ENCODE data around the gene RABL6. TPM values are rescaled to one million over a fixed set of nuclear protein-coding genes. Genes with fewer than 3 reads are reported as not detected.
A peak's percentile ranks its signal among the peaks of the same experiment; 100 is the strongest.

Gene RABL6
- total RNA-seq, 1 donor from 2014 or later: 109 TPM

DNA sequence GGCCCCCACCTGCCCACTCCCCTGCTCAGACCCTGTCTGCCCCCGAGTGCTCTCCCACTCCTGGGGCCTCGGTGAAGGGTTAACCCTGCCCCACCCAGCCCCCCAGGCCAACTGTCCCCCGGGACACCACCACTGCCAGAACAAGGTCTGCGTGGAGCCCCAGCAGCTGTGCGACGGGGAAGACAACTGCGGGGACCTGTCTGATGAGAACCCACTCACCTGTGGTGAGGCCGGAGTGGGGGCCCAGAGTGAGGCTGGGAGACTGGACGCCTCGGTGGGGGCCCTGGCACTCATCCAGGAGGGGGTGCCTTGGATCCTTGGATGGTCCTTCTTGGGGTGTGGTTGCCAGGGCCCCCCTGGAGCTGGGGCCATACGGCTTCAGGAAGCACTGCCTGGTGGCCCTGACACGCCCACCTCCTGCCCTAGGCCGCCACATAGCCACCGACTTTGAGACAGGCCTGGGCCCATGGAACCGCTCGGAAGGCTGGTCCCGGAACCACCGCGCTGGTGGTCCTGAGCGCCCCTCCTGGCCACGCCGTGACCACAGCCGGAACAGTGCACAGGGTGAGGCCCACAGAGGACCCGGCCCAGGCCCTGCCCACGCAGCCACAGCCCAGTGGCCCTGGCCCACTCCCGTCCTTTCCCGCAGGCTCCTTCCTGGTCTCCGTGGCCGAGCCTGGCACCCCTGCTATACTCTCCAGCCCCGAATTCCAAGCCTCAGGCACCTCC, 46.5 kb downstream of the RABL6 start:
- no peaks in the 10 kb centered on the region for H3K27me3 Mint-ChIP-seq (ENCODE audit: insufficient read depth)
- H3K4me1 Mint-ChIP-seq (ENCODE audit: low read depth): no peaks in the 10 kb centered on the region
- DNase-seq (ENCODE audit: low spot score): no peak
- H3K4me3 Mint-ChIP-seq: no peak overlapping the region
- intact Hi-C loops (cut with micrococcal nuclease): no loop called here
- peaks cover 4% of the 10 kb centered on the region for H3K36me3 Mint-ChIP-seq (ENCODE audit: low read depth)
- H3K9me3 Mint-ChIP-seq: no peaks in the 10 kb centered on the region
- no peak overlapping the region for H3K27ac Mint-ChIP-seq

DNA sequence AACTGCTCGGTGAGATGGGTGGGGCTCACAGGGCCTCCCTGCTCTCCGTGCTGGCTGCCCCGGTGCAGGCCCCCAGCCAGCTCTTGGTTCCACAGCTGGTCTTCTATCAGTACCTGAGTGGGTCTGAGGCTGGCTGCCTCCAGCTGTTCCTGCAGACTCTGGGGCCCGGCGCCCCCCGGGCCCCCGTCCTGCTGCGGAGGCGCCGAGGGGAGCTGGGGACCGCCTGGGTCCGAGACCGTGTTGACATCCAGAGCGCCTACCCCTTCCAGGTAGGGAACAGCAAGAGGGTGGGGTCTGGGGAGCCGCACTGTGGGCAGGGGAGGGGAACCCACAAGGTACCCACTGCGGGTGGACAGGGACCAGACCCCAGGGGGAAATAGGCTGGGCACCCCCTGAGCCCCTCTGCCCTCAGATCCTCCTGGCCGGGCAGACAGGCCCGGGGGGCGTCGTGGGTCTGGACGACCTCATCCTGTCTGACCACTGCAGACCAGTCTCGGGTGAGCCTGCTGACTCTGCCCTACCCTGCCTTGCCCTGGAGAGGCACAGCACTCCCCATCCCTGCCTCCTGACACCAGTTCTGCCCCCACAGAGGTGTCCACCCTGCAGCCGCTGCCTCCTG, 47.2 kb downstream of the RABL6 start:
- H3K27me3 Mint-ChIP-seq (ENCODE audit: insufficient read depth): no peaks in the 10 kb centered on the region
- H3K9me3 Mint-ChIP-seq: no peaks in the 10 kb centered on the region
- intact Hi-C loops (cut with micrococcal nuclease): no loop called here
- DNase-seq (ENCODE audit: low spot score): no peak
- H3K4me1 Mint-ChIP-seq (ENCODE audit: low read depth): no peaks in the 10 kb centered on the region
- peaks cover 1% of the 10 kb centered on the region for H3K36me3 Mint-ChIP-seq (ENCODE audit: low read depth)
- no peak overlapping the region for H3K27ac Mint-ChIP-seq
- no peak overlapping the region for H3K4me3 Mint-ChIP-seq

DNA sequence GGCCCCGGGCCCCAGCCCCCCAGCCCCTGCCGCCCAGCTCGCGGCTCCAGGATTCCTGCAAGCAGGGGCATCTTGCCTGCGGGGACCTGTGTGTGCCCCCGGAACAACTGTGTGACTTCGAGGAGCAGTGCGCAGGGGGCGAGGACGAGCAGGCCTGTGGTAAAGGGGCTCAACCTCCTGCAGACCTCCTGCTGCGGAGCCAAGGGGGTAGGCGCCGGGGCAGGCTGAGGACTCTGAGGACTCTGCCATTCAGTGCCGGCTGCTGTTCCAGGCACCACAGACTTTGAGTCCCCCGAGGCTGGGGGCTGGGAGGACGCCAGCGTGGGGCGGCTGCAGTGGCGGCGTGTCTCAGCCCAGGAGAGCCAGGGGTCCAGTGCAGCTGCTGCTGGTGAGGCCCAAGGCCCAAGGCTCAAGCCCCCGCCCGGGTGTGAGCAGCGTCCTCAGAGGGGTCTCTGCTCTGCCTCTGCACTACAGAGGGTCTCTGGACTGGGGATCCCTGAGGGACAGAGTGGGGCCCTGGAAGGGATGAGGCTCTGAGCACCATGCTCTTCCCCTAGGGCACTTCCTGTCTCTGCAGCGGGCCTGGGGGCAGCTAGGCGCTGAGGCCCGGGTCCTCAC, 47.8 kb downstream of the RABL6 start:
- no peak overlapping the region for H3K27ac Mint-ChIP-seq
- no peak for DNase-seq (ENCODE audit: low spot score)
- no peak overlapping the region for H3K4me3 Mint-ChIP-seq
- peaks cover 3% of the 10 kb centered on the region for H3K36me3 Mint-ChIP-seq (ENCODE audit: low read depth)
- H3K4me1 Mint-ChIP-seq (ENCODE audit: low read depth): no peaks in the 10 kb centered on the region
- intact Hi-C loops (cut with micrococcal nuclease): no loop called here
- H3K9me3 Mint-ChIP-seq: no peaks in the 10 kb centered on the region
- H3K27me3 Mint-ChIP-seq (ENCODE audit: insufficient read depth): no peaks in the 10 kb centered on the region

DNA sequence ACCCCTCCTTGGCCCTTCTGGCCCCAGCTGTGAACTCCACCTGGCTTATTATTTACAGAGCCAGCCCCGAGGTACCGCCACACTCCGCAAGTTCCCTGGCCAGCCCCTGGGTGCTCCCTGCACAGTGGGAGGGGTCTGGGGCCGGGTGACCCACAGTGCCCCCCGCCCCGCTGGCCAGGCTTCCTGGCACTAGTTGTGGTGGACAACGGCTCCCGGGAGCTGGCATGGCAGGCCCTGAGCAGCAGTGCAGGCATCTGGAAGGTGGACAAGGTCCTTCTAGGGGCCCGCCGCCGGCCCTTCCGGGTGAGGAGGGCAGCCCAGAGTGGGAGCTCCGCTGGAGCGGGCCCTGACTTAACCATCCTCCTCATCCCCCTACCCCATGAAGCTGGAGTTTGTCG, 48.3 kb downstream of the RABL6 start:
- Mint-ChIP-seq H3K27me3 (ENCODE audit: insufficient read depth) (no peaks in the 10 kb centered on the region), H3K4me1 (ENCODE audit: low read depth) (no peaks in the 10 kb centered on the region), H3K4me3 (no peak overlapping the region), H3K27ac (no peak overlapping the region), H3K36me3 (ENCODE audit: low read depth) (peaks cover 5% of the 10 kb centered on the region), H3K9me3 (no peaks in the 10 kb centered on the region)
- intact Hi-C loops (cut with micrococcal nuclease): no loop called here
- DNase-seq (ENCODE audit: low spot score): no peak

DNA sequence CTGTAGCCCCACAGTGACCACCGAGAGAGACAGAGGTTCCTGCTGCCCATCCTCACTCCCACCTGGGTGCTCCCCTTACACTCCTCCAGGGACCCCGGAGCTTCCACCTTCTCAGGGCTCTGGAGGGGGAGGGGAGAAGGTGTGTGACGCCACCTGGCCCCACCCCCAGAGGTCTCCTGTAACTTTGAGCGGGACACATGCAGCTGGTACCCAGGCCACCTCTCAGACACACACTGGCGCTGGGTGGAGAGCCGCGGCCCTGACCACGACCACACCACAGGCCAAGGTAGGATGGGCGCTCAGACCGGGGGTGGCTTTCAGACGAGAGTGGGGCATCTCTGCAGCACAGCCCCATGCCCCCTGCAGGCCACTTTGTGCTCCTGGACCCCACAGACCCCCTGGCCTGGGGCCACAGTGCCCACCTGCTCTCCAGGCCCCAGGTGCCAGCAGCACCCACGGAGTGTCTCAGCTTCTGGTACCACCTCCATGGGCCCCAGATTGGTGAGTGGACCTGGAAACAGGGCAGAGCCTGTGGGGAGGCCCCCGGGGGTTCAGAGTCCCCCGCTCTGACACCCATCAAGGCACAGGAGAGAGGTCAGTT, 48.9 kb downstream of the RABL6 start:
- intact Hi-C loops (cut with micrococcal nuclease): no loop called here

DNA sequence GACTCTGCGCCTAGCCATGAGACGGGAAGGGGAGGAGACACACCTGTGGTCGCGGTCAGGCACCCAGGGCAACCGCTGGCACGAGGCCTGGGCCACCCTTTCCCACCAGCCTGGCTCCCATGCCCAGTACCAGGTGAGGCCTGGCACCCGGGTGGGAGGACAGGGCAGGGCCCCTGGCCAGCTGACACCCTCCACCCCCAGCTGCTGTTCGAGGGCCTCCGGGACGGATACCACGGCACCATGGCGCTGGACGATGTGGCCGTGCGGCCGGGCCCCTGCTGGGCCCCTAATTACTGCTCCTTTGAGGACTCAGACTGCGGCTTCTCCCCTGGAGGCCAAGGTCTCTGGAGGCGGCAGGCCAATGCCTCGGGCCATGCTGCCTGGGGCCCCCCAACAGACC, 49.4 kb downstream of the RABL6 start:
- no peaks in the 10 kb centered on the region for H3K9me3 Mint-ChIP-seq
- no peak overlapping the region for H3K4me3 Mint-ChIP-seq
- H3K36me3 Mint-ChIP-seq (ENCODE audit: low read depth): peaks cover 7% of the 10 kb centered on the region
- H3K27ac Mint-ChIP-seq: no peak overlapping the region
- no peak for DNase-seq (ENCODE audit: low spot score)
- intact Hi-C loops (cut with micrococcal nuclease): no loop called here
- H3K27me3 Mint-ChIP-seq (ENCODE audit: insufficient read depth): no peaks in the 10 kb centered on the region
- no peaks in the 10 kb centered on the region for H3K4me1 Mint-ChIP-seq (ENCODE audit: low read depth)

More for the DNA sequence above, 48.9 kb downstream of the RABL6 start:
- no peak for DNase-seq (ENCODE audit: low spot score)
- H3K27ac Mint-ChIP-seq: no peak overlapping the region
- no peaks in the 10 kb centered on the region for H3K9me3 Mint-ChIP-seq
- H3K27me3 Mint-ChIP-seq (ENCODE audit: insufficient read depth): no peaks in the 10 kb centered on the region
- H3K36me3 Mint-ChIP-seq (ENCODE audit: low read depth): peaks cover 5% of the 10 kb centered on the region
- H3K4me1 Mint-ChIP-seq (ENCODE audit: low read depth): no peaks in the 10 kb centered on the region
- no peak overlapping the region for H3K4me3 Mint-ChIP-seq

DNA sequence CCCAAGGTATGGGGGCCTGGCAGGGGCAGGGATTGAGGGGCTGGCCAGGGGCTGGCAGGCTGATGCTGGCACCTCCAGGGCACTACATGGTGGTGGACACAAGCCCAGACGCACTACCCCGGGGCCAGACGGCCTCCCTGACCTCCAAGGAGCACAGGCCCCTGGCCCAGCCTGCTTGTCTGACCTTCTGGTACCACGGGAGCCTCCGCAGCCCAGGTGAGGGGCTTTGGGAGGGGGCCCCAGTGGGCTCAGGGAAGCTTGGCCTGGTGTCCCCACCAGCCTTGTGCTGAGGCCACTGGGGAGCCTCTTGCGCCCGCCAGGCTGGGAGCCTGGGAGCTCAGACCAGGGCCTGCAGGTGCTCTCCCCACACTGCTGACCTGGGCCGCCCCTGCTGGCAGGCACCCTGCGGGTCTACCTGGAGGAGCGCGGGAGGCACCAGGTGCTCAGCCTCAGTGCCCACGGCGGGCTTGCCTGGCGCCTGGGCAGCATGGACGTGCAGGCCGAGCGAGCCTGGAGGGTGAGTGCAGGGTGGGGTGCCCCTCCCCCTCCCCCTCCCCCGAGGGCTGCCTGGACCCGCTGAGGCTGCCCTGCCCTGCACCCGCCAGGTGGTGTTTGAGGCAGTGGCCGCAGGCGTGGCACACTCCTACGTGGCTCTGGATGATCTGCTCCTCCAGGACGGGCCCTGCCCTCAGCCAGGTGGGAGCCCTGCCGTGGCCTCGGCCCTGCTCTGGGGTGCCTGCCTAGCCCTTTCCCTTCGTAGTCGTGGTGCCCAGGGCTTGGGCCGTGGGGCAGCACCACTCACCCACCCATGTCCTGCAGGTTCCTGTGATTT, 50.0 kb downstream of the RABL6 start:
- no peak overlapping the region for H3K27ac Mint-ChIP-seq
- no peaks in the 10 kb centered on the region for H3K4me1 Mint-ChIP-seq (ENCODE audit: low read depth)
- H3K27me3 Mint-ChIP-seq (ENCODE audit: insufficient read depth): no peaks in the 10 kb centered on the region
- no peak overlapping the region for H3K4me3 Mint-ChIP-seq
- H3K36me3 Mint-ChIP-seq (ENCODE audit: low read depth): peaks cover 9% of the 10 kb centered on the region
- no peak for DNase-seq (ENCODE audit: low spot score)
- intact Hi-C loops (cut with micrococcal nuclease): no loop called here
- H3K9me3 Mint-ChIP-seq: no peaks in the 10 kb centered on the region

DNA sequence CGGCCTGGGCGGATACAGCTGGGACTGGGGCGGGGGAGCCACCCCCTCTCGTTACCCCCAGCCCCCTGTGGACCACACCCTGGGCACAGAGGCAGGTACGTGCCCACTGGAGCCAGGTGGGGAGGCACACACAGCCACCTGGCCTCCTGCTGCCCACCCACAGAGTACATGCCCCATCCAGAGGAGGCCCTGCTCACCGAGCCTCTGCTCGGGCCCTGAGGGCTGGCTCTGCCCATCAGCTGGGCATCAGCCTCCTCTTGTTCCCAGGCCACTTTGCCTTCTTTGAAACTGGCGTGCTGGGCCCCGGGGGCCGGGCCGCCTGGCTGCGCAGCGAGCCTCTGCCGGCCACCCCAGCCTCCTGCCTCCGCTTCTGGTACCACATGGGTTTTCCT, 50.7 kb downstream of the RABL6 start:
- Mint-ChIP-seq H3K9me3 (no peaks in the 10 kb centered on the region), H3K27me3 (ENCODE audit: insufficient read depth) (no peaks in the 10 kb centered on the region)
- intact Hi-C loops (cut with micrococcal nuclease): no loop called here

DNA sequence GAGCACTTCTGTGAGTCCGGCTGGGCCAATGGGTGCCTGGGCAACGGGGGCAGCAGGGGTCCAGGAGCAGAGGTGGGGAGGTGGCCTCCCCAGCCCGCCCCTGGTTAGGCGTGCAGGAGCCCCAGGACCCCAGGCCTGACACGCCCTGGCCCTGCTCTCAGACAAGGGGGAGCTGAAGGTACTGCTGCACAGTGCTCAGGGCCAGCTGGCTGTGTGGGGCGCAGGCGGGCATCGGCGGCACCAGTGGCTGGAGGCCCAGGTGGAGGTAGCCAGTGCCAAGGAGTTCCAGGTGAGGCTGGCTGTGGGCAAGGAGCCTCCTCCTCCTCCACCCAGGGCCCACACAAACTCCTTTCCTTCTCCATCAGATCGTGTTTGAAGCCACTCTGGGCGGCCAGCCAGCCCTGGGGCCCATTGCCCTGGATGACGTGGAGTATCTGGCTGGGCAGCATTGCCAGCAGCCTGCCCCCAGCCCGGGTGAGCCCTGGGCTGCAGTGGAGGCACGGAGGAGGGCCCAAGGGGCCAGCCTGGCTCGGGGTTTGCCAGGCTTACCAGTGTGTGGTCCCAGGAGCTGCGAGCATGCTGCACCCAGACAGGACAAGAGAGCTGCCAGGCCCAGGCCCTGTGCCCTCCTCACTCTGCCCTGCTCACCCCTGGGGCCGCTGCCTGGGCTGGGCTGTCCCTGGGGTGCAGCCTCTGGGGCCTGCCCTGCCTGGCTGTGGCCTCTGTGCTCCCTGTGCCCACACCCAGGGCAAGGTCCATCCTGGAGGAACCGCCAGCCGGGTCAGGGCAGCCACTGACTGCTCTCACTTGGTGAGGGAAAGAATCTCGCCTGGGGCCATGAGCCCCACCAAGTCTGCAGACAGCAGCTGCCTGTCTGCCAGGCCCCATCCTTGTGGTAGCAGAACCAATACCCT, 51.4 kb downstream of the RABL6 start:
- Mint-ChIP-seq H3K36me3 (ENCODE audit: low read depth) (peaks cover 16% of the 10 kb centered on the region), H3K27ac (no peak overlapping the region), H3K27me3 (ENCODE audit: insufficient read depth) (no peaks in the 10 kb centered on the region), H3K4me3 (no peak overlapping the region), H3K4me1 (ENCODE audit: low read depth) (peaks cover 7% of the 10 kb centered on the region), H3K9me3 (no peaks in the 10 kb centered on the region)
- intact Hi-C loops (cut with micrococcal nuclease): no loop called here
- no peak for DNase-seq (ENCODE audit: low spot score)

More for the DNA sequence above, 50.7 kb downstream of the RABL6 start:
- Mint-ChIP-seq H3K27ac (no peak overlapping the region), H3K4me3 (no peak overlapping the region), H3K36me3 (ENCODE audit: low read depth) (peaks cover 11% of the 10 kb centered on the region), H3K4me1 (ENCODE audit: low read depth) (peaks cover under 1% of the 10 kb centered on the region)
- no peak for DNase-seq (ENCODE audit: low spot score)

DNA sequence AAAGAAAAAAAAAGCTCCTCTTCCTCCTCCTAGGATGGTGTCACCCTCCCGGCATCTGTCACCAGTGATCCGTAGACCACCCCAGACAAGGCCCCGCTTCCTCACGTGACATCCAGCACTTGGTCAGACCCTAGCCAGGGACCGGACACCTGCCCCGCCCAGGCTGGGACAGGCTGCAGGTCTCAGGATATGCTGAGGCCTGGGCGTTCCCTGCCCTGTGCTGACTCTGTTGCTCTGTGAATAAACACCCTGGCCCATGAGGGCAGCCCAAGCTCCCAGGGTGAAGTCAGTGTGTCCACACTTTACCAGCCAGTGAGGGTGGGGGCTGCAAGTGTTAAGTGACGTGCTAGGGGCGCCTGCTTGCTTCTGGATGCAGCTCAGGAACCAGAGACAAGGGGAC, 52.8 kb downstream of the RABL6 start:
- Mint-ChIP-seq H3K4me3 (no peak overlapping the region), H3K36me3 (ENCODE audit: low read depth) (peaks cover 16% of the 10 kb centered on the region), H3K27me3 (ENCODE audit: insufficient read depth) (no peaks in the 10 kb centered on the region), H3K27ac (peak overlapping the region; percentile 70), H3K9me3 (no peaks in the 10 kb centered on the region), H3K4me1 (ENCODE audit: low read depth) (peaks cover 10% of the 10 kb centered on the region)
- no peak for DNase-seq (ENCODE audit: low spot score)
- intact Hi-C loops (cut with micrococcal nuclease): no loop called here

DNA sequence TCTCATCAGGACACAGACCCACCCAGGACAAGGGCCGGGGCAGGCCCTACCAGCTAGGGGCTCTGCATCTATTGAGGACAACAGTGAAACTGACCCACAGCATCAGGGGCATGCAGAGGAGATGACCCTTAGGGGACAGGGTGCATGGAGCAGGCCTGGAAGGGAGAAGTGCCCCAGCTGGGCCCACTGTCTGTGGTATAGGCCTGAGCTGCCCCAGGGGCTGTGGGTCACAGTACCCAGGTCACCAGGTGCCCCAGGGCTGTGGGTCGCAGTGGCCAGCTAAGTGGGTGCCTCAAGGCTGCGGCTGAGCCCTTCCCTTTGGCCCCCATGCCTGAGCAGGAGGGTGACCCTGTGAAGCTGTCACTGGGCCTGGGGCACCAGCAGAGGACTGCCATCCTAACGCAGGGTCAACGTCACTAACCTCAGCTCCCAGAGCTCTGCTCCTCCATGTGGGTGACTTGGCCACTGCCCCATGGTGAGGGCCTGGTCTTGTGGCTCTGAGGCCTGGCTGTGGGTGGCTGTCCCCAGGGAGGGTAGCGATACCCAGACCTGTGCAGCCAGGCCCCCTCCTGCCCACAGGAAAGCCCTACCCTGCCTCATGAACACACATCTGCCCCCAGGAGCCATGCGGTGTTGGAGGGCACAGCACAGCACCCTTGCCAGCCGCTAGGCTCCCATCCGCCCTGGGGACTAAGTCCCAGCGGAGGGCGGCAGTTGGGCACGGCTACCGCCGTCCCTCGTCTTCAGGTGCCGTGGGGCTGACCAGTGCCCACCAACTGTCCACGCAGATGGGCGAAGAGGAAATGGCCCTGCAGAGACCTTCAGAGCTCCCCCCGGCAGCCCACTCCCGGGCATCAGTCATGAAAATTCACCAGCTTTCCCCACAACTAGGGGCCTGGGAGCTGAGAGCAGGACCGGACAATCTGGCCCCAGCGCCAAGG, 53.5 kb downstream of the RABL6 start:
- Mint-ChIP-seq H3K4me3 (no peak overlapping the region), H3K4me1 (ENCODE audit: low read depth) (peaks cover 10% of the 10 kb centered on the region), H3K27ac (no peak overlapping the region), H3K9me3 (no peaks in the 10 kb centered on the region), H3K36me3 (ENCODE audit: low read depth) (peaks cover 16% of the 10 kb centered on the region), H3K27me3 (ENCODE audit: insufficient read depth) (no peaks in the 10 kb centered on the region)
- intact Hi-C loops (cut with micrococcal nuclease): no loop called here
- no peak for DNase-seq (ENCODE audit: low spot score)
